HG02678 (cell line): Measurements from ENCODE around the gene DAG1.

Experiments used
- ATAC-seq: cut with Tn5 transposase; IDR thresholded peaks from one replicate; pipeline ENCODE4 v1.9.1; 2021; ENCODE audit warnings: mild to moderate bottlenecking, moderate library complexity; ENCODE audit not compliant: unreplicated experiment

Gene DAG1

GRCh38 chr3:49469936-49470713 is at the start of gene DAG1:
Gene DAG1, plus strand, starts transcription at chr3:49470267. Its CDS starts 40,268 bp downstream, at chr3:49510535.
- peak; percentile 84 for ATAC-seq

DNA sequence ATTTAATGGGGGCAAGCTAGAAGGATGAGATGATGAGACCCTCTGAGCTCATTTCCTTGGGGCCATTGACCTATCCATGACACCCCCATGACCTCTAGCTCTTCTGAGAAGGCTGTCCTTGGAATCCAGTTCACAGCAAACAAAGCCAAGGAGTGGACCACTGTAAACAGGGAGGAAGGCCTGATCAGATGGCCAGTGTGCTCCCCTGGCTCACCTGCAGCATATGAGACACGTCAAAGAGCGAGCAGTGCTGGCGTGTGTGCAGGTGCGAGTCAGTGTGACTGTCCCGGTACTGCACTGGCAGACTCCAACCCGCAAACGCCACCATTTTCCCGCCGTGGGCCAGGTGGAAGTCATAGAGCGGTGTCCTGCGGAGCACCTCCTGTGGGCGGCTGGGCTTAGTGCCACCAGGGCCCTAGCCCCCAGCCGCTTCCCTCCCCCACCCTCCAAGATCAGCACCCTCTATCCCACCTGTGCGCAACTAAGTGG is 48.1 kb upstream of the DAG1 start:
- ATAC-seq: no peak

DNA sequence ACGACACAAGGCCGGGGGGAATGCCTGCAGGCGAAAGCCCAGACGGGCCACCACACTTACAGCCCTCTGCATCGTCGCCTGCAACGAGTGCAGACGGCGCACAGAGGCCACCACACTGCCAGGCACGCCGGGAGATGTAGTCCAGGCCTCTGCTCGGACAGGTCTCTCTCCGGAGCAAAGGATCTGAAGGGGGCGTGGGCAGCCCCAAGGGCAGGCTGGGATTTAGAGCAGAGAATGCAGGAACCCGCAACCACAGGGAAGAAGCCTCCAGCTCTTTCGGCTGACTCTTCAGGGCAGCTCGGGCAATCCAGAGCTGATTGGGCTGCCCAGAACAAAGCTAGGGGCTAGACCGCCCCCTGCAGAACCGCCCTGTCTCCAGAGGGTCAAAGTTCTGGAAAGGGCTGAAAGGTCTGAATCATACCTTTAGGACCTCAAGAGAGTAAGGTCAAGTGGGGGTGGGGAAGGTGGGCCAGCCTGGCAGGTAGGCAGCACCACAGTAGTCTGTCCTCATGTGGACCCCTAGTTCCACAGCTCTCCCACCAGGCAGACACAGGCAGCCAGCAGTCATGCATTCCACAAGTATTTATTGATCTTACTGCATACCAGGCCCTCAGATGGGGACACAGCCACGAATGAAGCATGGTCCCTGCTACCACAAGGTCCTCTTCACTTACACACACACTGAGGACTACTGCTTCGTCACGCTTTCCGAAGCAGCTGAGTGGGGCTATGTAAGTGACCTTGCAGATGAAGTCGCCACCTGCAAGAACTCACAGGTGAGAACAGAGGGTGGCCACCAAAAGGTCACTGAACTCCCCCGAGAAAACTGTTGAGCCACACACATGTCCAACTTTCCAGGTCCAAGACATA is 47.5 kb upstream of the DAG1 start, which contains the start of gene AMT:
TSS of gene AMT (minus strand) at position 95 of the 870 bp plus-strand sequence. CDS start at position 72, 23 bp downstream.
- ATAC-seq: no peak

- no peak for ATAC-seq
These were observed 45.3 kb upstream of the DAG1 start for GRCh38 chr3:49424816-49425215.

DNA sequence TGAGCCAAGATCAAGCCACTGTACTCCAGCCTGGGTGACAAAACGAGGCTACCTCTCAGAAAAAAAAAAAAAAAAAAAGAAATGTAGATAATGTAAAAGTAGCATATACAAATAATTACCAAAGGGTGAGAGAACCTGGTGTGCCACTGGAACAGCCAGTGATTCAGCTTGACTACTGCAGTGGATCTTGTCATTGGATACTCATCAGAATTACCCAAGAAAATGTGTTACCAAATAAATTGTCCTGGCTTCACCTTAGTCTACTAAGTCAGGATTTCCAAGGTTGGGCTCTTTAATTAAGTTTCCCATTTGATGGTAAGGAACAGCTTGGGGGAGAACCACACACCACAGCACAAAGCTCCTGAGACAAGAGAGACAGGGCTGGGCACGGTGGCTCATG is 42.5 kb upstream of the DAG1 start:
- no peak for ATAC-seq

DNA sequence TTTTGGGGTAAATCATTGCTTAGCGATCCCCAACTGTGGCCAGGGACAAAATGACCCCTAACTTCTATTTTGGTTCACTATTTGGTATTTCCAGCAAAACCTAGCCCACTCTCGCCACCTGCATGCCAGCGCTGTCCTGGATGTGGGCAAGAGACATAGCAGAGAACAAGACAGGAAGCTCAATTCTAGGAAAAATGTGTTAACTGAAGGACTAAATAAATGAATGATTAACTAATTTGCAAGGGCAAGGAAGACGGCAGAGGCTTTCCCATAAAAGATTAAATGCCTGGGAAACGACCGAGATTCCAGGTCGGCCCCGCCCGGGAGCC is 41.4 kb upstream of the DAG1 start:
- no peak for ATAC-seq

DNA sequence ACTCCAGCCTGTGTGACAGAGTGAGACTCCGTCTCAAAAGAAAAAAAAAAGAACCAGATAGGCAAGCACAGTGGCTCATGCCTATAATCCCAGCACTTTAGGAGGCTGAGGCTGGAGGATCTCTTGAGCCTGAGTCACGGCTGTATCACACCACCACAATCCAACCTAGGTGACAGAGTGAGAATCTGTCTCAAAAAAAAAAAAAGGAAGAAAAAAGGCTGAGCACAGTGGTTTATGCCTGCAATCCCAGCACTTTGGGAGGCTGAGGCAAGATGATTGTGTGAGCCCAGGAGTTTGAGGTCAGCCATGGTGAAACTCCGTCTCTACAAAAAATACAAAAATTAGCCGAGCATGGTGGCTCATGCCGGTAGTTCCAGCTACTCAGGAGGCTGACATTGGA is 35.3 kb upstream of the DAG1 start:
- no peak for ATAC-seq

- ATAC-seq: no peak
These were observed 24.7 kb upstream of the DAG1 start for GRCh38 chr3:49445391-49445790.

- no peak for ATAC-seq
These were observed 16.4 kb upstream of the DAG1 start for GRCh38 chr3:49453621-49454020.

DNA sequence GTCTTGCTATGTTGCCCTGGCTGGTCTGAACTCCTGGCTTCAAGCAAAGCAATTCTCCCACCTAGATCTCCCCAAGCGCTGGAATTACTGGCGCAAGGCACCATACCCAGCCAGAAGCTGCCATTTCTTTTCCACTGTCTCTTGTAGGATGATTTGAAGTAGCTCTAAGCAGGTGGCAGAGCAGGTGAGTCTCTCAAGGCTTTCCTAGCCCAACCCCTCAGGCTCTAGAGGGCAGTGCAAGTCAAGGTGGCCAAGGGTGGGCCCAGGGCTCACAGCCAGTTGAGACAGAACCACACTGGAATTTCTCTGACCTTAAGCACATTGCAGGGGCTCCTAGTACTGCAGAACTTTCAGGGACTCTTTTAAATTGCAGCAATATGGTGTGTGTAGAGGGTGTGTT is 15.6 kb upstream of the DAG1 start:
- no peak for ATAC-seq

GRCh38 chr3:49454898-49455681 is 15.0 kb upstream of the DAG1 start:
- ATAC-seq: no peak

DNA sequence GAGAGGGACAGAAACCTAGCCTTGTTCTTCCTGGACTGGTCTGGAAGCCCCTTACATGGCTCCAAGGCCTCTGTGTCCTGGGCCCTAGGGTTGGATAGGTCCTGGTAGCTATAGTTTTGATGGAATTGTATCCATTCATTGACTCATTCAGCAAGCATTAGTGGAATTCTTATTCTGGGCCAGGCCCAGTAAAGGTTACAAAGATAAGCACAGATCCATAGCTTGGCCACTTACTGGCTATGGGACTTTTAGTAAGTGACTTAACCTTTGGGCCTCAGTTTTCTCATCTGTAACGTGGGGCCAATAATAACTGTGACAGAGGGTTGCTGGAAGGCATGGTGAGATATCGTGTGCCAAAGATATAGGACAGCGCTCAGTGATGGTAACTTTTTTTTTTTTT is 13.6 kb upstream of the DAG1 start:
- ATAC-seq: no peak

DNA sequence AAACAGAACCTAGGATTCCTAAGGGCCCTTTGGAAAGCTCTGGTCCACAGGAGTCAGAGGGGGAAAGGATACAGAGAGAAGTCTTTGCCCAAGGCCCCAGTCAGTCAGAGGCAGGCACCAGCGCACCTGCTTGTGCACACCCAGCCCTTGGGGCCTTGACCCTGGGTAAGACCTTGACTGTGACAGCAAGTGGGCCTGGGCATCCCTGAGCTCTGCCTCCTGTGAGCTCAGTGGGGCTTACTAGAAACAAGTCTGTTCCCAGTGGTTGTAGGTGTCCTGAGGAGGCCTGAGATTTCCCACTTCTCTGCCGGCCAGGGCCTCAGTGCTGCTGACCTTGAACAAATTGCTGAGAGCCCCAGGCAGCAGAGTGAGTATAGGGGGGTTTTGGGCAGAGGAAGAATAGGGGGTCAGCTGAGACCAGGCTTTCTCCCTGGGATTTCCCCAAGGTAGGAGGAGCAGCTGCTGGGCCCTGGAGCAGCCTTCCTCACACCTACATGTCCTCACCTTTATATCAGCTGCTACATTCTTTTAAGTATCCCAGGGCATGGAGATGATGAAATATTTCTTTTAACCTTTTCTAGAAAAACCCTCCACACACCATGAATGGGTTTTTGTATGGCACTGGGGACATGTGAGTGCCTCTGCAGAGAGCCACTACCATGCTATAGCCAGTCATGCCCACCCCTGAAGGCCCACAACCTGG is 9.7 kb upstream of the DAG1 start:
- no peak for ATAC-seq

DNA sequence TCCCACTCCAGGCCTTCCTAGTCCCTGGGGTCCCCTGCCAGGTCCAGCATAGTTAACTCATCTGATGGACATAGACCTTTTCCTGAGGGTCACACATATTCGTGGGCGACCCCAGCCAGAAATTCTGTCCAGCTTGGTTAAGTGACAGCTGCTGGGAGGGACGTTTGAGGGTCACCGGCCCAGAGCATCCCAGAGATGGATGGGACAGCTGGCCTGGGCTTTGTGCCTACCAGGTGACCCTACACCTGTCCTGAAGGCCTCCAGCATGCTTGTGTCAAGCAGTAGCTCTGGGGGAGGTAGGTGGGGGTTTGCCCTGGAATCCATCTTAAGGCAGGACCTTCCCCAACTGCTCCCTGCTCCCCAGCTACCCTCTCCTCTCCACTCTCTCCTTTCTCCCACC is 9.1 kb upstream of the DAG1 start:
- no peak for ATAC-seq

- ATAC-seq: no peak
These were observed 8.5 kb upstream of the DAG1 start for GRCh38 chr3:49461443-49462171.

DNA sequence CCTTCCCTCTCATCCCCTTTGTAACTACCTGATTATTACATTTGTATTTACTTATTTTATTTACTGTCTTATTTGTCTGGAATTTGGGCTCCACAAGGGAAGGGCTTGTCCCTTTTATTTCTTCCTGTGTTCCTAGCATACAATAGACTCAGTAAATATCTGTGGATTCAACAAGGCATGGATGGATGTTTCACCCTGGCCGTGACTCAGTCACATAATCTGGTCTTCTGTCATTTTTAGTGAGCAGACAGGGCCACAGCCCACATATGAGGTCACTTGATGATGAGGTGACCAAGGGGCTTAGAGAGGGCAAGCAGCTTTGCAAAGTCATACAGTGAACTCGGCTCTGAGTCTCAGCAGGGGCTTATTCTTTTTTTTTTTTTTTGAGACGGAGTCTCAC is 7.8 kb upstream of the DAG1 start:
- ATAC-seq: no peak

GRCh38 chr3:49465270-49466034 is 4.6 kb upstream of the DAG1 start:
- ATAC-seq: no peak

DNA sequence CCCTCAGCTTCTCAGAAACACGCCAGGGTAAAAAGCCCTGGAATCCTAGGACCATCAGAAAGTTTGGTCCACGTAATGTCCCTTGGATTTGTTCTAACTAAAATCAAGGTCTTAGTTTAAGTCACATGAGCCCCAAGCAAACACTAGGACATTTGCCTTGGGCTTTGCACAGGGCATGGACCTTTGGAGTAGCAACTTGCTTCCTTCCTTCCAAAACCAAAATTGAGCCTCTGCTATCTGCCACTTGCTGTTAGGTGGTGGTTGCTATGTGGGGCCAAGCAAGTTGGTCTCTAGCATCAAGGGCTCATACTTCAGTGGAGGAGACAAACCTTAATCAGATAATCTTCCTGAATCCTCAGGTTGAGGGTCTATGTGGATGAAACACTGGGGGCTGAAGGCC is 4.0 kb upstream of the DAG1 start:
- no peak for ATAC-seq
